Activated T-helper 9 cell treated with anti-CD3 and anti-CD28 coated beads, Interleukin-2, amount 50 U/mL, for 16 hours (primary cell): ENCODE results near the gene CACNA2D3.

Source experiments
- DNase-seq: peaks from one replicate; pipeline ENCODE4 v3.0.0-alpha.2; 2020; ENCODE audit warnings: low read depth

CACNA2D3 gene

GRCh38 chr3:54530944-54531343 lies 408.6 kb downstream of the CACNA2D3 start:
- DNase-seq, result no peak

- DNase-seq, result no peak
These were observed 409.4 kb downstream of the CACNA2D3 start for GRCh38 chr3:54531741-54532140.

GRCh38 chr3:54533856-54534255 lies 411.5 kb downstream of the CACNA2D3 start:
- DNase-seq, result no peak

- DNase-seq, result no peak
These were observed 413.3 kb downstream of the CACNA2D3 start for GRCh38 chr3:54535619-54536018.

GRCh38 chr3:54536450-54536849 lies 414.1 kb downstream of the CACNA2D3 start:
- DNase-seq, result no peak

- no peak for DNase-seq
These were observed 415.2 kb downstream of the CACNA2D3 start for GRCh38 chr3:54537506-54537905.

GRCh38 chr3:54538346-54538745 lies 416.0 kb downstream of the CACNA2D3 start:
- DNase-seq, result no peak

- no peak for DNase-seq
These were observed 419.0 kb downstream of the CACNA2D3 start for GRCh38 chr3:54541369-54541768.

GRCh38 chr3:54543446-54543845 lies 421.1 kb downstream of the CACNA2D3 start:
- no peak for DNase-seq

- no peak for DNase-seq
These were observed 424.7 kb downstream of the CACNA2D3 start for GRCh38 chr3:54547051-54547450.

- no peak for DNase-seq
These were observed 425.5 kb downstream of the CACNA2D3 start for GRCh38 chr3:54547846-54548245.

GRCh38 chr3:54549607-54550220 lies 427.4 kb downstream of the CACNA2D3 start:
- no peak for DNase-seq

- no peak for DNase-seq
These were observed 428.0 kb downstream of the CACNA2D3 start for GRCh38 chr3:54550221-54550977.

GRCh38 chr3:54556630-54557029 lies 434.3 kb downstream of the CACNA2D3 start:
- no peak for DNase-seq

GRCh38 chr3:54557538-54558428 lies 435.4 kb downstream of the CACNA2D3 start:
- no peak for DNase-seq

- no peak for DNase-seq
These were observed 441.3 kb downstream of the CACNA2D3 start for GRCh38 chr3:54563501-54564200.

GRCh38 chr3:54564374-54564925 lies 442.1 kb downstream of the CACNA2D3 start:
- no peak for DNase-seq

GRCh38 chr3:54565956-54566355 lies 443.6 kb downstream of the CACNA2D3 start:
- DNase-seq, result no peak

- no peak for DNase-seq
These were observed 445.6 kb downstream of the CACNA2D3 start for GRCh38 chr3:54567949-54568348.

- no peak for DNase-seq
These were observed 447.7 kb downstream of the CACNA2D3 start for GRCh38 chr3:54570008-54570407.

GRCh38 chr3:54572197-54572895 lies 450.0 kb downstream of the CACNA2D3 start:
- no peak for DNase-seq
